GM18498 (cell line): ENCODE data around the gene SIL1.
"Not testable (repeated sequence)": the region's sequence is repeated elsewhere in the genome, so short reads cannot be mapped to it uniquely, and the experiment has no call there.

Experiments used
- ATAC-seq: cut with Tn5 transposase; IDR thresholded peaks from one replicate; pipeline ENCODE4 v1.9.1; 2021; ENCODE audit warnings: mild to moderate bottlenecking, moderate library complexity; ENCODE audit not compliant: unreplicated experiment

Gene SIL1

GRCh38 chr5:139177809-139178588 is 20.2 kb downstream of the SIL1 start:
- ATAC-seq: peak; percentile 64

- ATAC-seq: not testable (repeated sequence)
These were observed 20.9 kb downstream of the SIL1 start for GRCh38 chr5:139177281-139177680.

GRCh38 chr5:139174382-139174781 is 23.8 kb downstream of the SIL1 start:
- not testable (repeated sequence) for ATAC-seq

GRCh38 chr5:139171779-139172404 is 26.3 kb downstream of the SIL1 start:
- ATAC-seq: no peak

GRCh38 chr5:139167952-139168720 is 30.0 kb downstream of the SIL1 start:
- ATAC-seq: no peak

GRCh38 chr5:139167533-139167932 is 30.6 kb downstream of the SIL1 start:
- ATAC-seq: no peak

GRCh38 chr5:139167063-139167462 is 31.1 kb downstream of the SIL1 start:
- ATAC-seq: no peak

- not testable (repeated sequence) for ATAC-seq
These were observed 33.3 kb downstream of the SIL1 start for GRCh38 chr5:139164897-139165296.

GRCh38 chr5:139164020-139164419 is 34.1 kb downstream of the SIL1 start:
- ATAC-seq: no peak

GRCh38 chr5:139162448-139162847 is 35.7 kb downstream of the SIL1 start:
- ATAC-seq: no peak

- no peak for ATAC-seq
These were observed 39.4 kb downstream of the SIL1 start for GRCh38 chr5:139158791-139159190.

- no peak for ATAC-seq
These were observed 40.6 kb downstream of the SIL1 start for GRCh38 chr5:139157556-139157955.

GRCh38 chr5:139156814-139157213 is 41.4 kb downstream of the SIL1 start:
- no peak for ATAC-seq

- no peak for ATAC-seq
These were observed 42.8 kb downstream of the SIL1 start for GRCh38 chr5:139155333-139155732.

- ATAC-seq: no peak
These were observed 46.3 kb downstream of the SIL1 start for GRCh38 chr5:139151902-139152301.

GRCh38 chr5:139150367-139150999 is 47.7 kb downstream of the SIL1 start:
- ATAC-seq: no peak

GRCh38 chr5:139149477-139150199 is 48.5 kb downstream of the SIL1 start:
- no peak for ATAC-seq

GRCh38 chr5:139148986-139149385 is 49.2 kb downstream of the SIL1 start:
- ATAC-seq: no peak

- ATAC-seq: no peak
These were observed 49.9 kb downstream of the SIL1 start for GRCh38 chr5:139148306-139148705.

GRCh38 chr5:139147483-139148087 is 50.6 kb downstream of the SIL1 start:
- ATAC-seq: peak; percentile 17
